HCT116 (cell line): ENCODE results near the gene ZNF433.

Experiments used
- EZH2 ChIP-seq: fragments of 200-600 bp; sonication (generic); IDR thresholded peaks from 2 replicates; pipeline ENCODE4 v1.6.1; 2017; ENCODE audit warnings: antibody characterized with exemption, mixed run types
- SRF ChIP-seq: IDR thresholded peaks from 2 replicates; pipeline ENCODE4 v1.6.1; 2012; ENCODE audit warnings: low read depth
- YY1 ChIP-seq: IDR thresholded peaks from 2 replicates; pipeline ENCODE4 v1.6.1; 2011; ENCODE audit warnings: low read length, low read depth, moderate library complexity, mild to moderate bottlenecking; ENCODE audit not compliant: insufficient replicate concordance; ENCODE audit errors: extremely low read depth
- TF ChIP-seq, protein P1 (sequence below), 3 experiments: fragments of 200-600 bp in 1 of 3; sonication (generic) in 1 of 3; IDR thresholded peaks in 2 of 3; conservative IDR thresholded peaks in 1 of 3; 2 replicates each; pipeline ENCODE4 v1.5.1; 2012 to 2017; ENCODE audit warnings: low read depth in 2 of 3, low read length in 2 of 3, antibody characterized with exemption in 1 of 3, borderline replicate concordance in 1 of 3, control low read depth in 1 of 3, mild to moderate bottlenecking in 1 of 3, mixed read lengths in 1 of 3, mixed run types in 1 of 3, moderate library complexity in 1 of 3; ENCODE audit not compliant: insufficient read depth in 1 of 3

DNA sequence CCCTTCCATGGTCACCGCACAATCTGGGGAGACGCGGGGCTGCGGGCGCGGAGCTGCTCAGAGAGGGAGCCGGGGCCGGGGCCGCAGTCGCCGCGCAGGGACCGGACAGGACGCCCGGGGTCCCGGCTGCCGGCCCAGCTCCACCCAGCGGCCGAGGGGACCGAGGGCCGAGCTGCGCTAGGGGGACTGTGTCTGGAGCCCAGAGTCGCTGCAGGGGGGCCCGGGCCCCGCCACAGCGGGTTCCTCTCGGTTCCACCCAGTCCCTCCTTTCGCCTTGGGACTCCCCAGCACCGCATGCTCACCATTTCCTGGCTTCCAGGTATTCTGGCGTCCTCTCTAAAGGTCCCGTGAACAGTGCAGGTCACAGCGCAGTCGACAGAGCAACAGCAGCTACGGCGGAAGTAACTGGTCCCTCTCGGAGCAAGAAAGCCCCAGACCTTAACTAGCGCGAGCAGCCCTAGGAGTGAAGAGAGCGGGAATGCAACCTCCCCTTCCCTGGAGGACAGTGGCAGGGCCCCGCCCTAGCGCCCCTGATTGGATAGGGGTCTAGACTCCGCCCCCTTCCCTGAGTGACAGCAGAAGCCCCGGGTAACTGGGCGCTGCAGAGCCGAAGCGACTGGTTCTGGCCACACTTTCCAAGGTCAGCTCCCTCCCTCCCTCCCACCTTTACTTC lies 17.2 kb upstream of the ZNF433 start, which contains the start of gene ZNF878:
- TF ChIP-seq EZH2 (no peak), YY1 (no peak), SRF (no peak)
- TF ChIP-seq, protein P1, sequence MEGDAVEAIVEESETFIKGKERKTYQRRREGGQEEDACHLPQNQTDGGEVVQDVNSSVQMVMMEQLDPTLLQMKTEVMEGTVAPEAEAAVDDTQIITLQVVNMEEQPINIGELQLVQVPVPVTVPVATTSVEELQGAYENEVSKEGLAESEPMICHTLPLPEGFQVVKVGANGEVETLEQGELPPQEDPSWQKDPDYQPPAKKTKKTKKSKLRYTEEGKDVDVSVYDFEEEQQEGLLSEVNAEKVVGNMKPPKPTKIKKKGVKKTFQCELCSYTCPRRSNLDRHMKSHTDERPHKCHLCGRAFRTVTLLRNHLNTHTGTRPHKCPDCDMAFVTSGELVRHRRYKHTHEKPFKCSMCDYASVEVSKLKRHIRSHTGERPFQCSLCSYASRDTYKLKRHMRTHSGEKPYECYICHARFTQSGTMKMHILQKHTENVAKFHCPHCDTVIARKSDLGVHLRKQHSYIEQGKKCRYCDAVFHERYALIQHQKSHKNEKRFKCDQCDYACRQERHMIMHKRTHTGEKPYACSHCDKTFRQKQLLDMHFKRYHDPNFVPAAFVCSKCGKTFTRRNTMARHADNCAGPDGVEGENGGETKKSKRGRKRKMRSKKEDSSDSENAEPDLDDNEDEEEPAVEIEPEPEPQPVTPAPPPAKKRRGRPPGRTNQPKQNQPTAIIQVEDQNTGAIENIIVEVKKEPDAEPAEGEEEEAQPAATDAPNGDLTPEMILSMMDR (IDR thresholded peaks at IDR 0.05 in 2 of 3, conservative IDR thresholded peaks at IDR 0.05 in 1 of 3; ENCODE audit: borderline replicate concordance in 1 of 3, insufficient read depth in 1 of 3, low read depth in 2 of 3, low read length in 2 of 3), result no peak
